Osteoblast (primary cell): ENCODE results near the gene DNAJC5G. TPM values are rescaled to one million over a fixed set of nuclear protein-coding genes. Genes with fewer than 3 reads are reported as not detected.

Source experiments
- DNase-seq: peaks from one replicate; pipeline ENCODE4 v3.0.0; 2011; ENCODE audit warnings: low spot score, mixed read lengths; ENCODE audit not compliant: insufficient read length; ENCODE audit errors: missing footprints
- H2AFZ ChIP-seq: 2 replicates; pipeline ENCODE4 v1.6.0; 2011; ENCODE audit warnings: mild to moderate bottlenecking, low read length
- H3K27ac ChIP-seq: 2 replicates; pipeline ENCODE4 v1.5.1; 2011; ENCODE audit warnings: mild to moderate bottlenecking, low read depth, low read length, moderate library complexity
- H3K27me3 ChIP-seq: 2 replicates; pipeline ENCODE4 v1.6.0; 2012; ENCODE audit warnings: mild to moderate bottlenecking, control low read depth, inconsistent platforms, low read length, moderate library complexity; ENCODE audit not compliant: insufficient read depth
- H3K36me3 ChIP-seq: 2 replicates; pipeline ENCODE4 v1.5.1; 2011; ENCODE audit warnings: mild to moderate bottlenecking, low read length, control low read depth, moderate library complexity; ENCODE audit not compliant: insufficient read depth
- H3K4me1 ChIP-seq: 2 replicates; pipeline ENCODE4 v1.5.1; 2011; ENCODE audit warnings: mild to moderate bottlenecking, low read length, control low read depth, moderate library complexity; ENCODE audit not compliant: insufficient read depth
- H3K4me2 ChIP-seq: 2 replicates; pipeline ENCODE4 v1.6.0; 2011; ENCODE audit warnings: mild to moderate bottlenecking, low read length; ENCODE audit not compliant: insufficient read depth
- H3K4me3 ChIP-seq: fragments of 200-600 bp; sonication (generic); 3 replicates; pipeline ENCODE4 v1.5.1; 2012; ENCODE audit warnings: mild to moderate bottlenecking, low read length, inconsistent platforms; ENCODE audit not compliant: insufficient read depth
- H3K79me2 ChIP-seq: 2 replicates; pipeline ENCODE4 v1.6.0; 2012; ENCODE audit warnings: mild to moderate bottlenecking, low read length, control low read depth, inconsistent platforms; ENCODE audit not compliant: insufficient read depth
- H3K9me3 ChIP-seq: 2 replicates; pipeline ENCODE4 v1.5.1; 2011; ENCODE audit warnings: low read depth, low read length, control low read depth
- H4K20me1 ChIP-seq: 2 replicates; pipeline ENCODE4 v1.6.0; 2012; ENCODE audit warnings: mild to moderate bottlenecking, low read length, control low read depth; ENCODE audit not compliant: insufficient read depth
- CTCF ChIP-seq: IDR thresholded peaks from 2 replicates; pipeline ENCODE4 v1.5.1; 2011; ENCODE audit warnings: mild to moderate bottlenecking, low read depth, low read length, moderate library complexity; ENCODE audit errors: extremely low read depth
- total RNA-seq: library from RNA; depleted of rRNA; stranded (reverse); fragments of >200 nt; gene quantifications from 2 replicates; pipeline ENCODE4 v1.2.3, GENCODE V29; 2012

DNAJC5G gene
- total RNA-seq, 1 donor, result not detected

GRCh38 chr2:27281442-27281841, 6.2 kb downstream of the DNAJC5G start:
- no peaks in the 10 kb centered on the region for H3K36me3 ChIP-seq
- H3K4me1 ChIP-seq, result peaks cover 25% of the 10 kb centered on the region
- peaks cover 9% of the 10 kb centered on the region for H3K27me3 ChIP-seq
- H3K9me3 ChIP-seq, result no peaks in the 10 kb centered on the region
- H2AFZ ChIP-seq, result no peak overlapping the region
- no peak for TF ChIP-seq CTCF
- no peak overlapping the region for H3K4me3 ChIP-seq
- no peaks in the 10 kb centered on the region for H3K79me2 ChIP-seq
- H4K20me1 ChIP-seq, result no peaks in the 10 kb centered on the region
- DNase-seq, result no peak
- H3K4me2 ChIP-seq, result no peak overlapping the region
- no peak overlapping the region for H3K27ac ChIP-seq

GRCh38 chr2:27281855-27282559, 6.8 kb downstream of the DNAJC5G start, which contains the start of gene TRIM54:
Gene TRIM54 (plus strand): TSS chr2:27282429. CDS start chr2:27282732, 303 bp downstream.
- Histone ChIP-seq H3K4me2 (no peak within 1 kb of the TSS), H3K4me3 (no peak within 1 kb of the TSS), H2AFZ (no peak within 1 kb of the TSS), H3K36me3 (no peaks in the 10 kb centered on the region), H3K27ac (no peak within 1 kb of the TSS), H3K9me3 (no peaks in the 10 kb centered on the region), H3K27me3 (peaks cover 14% of the 10 kb centered on the region), H3K79me2 (no peaks in the 10 kb centered on the region), H3K4me1 (peaks cover 25% of the 10 kb centered on the region), H4K20me1 (no peaks in the 10 kb centered on the region)
- DNase-seq, result no peak
- TF ChIP-seq CTCF, result no peak

- H3K4me1 ChIP-seq, result peaks cover 25% of the 10 kb centered on the region
- H3K4me3 ChIP-seq, result no peak overlapping the region
- peaks cover 22% of the 10 kb centered on the region for H3K27me3 ChIP-seq
- no peaks in the 10 kb centered on the region for H3K79me2 ChIP-seq
- TF ChIP-seq CTCF, result no peak
- DNase-seq, result no peak
- H3K4me2 ChIP-seq, result no peak overlapping the region
- no peak overlapping the region for H2AFZ ChIP-seq
- no peak overlapping the region for H3K27ac ChIP-seq
- H3K9me3 ChIP-seq, result no peaks in the 10 kb centered on the region
- H3K36me3 ChIP-seq, result no peaks in the 10 kb centered on the region
- H4K20me1 ChIP-seq, result no peaks in the 10 kb centered on the region
These were observed 7.7 kb downstream of the DNAJC5G start for GRCh38 chr2:27282892-27283291.

- Histone ChIP-seq H4K20me1 (no peaks in the 10 kb centered on the region), H3K9me3 (no peaks in the 10 kb centered on the region), H3K4me3 (no peak overlapping the region), H2AFZ (no peak overlapping the region), H3K4me1 (peaks cover 24% of the 10 kb centered on the region), H3K4me2 (no peak overlapping the region), H3K36me3 (no peaks in the 10 kb centered on the region), H3K79me2 (no peaks in the 10 kb centered on the region), H3K27ac (no peak overlapping the region), H3K27me3 (peaks cover 32% of the 10 kb centered on the region)
- TF ChIP-seq CTCF, result no peak
- DNase-seq, result no peak
These were observed 9.8 kb downstream of the DNAJC5G start for GRCh38 chr2:27284996-27285395.
